HG02870 (cell line): ENCODE results near the gene CTDSPL.

Source experiments
- ATAC-seq: cut with Tn5 transposase; IDR thresholded peaks from one replicate; pipeline ENCODE4 v1.9.1; 2021; ENCODE audit warnings: mild to moderate bottlenecking, moderate library complexity; ENCODE audit not compliant: unreplicated experiment

The CTDSPL gene

DNA sequence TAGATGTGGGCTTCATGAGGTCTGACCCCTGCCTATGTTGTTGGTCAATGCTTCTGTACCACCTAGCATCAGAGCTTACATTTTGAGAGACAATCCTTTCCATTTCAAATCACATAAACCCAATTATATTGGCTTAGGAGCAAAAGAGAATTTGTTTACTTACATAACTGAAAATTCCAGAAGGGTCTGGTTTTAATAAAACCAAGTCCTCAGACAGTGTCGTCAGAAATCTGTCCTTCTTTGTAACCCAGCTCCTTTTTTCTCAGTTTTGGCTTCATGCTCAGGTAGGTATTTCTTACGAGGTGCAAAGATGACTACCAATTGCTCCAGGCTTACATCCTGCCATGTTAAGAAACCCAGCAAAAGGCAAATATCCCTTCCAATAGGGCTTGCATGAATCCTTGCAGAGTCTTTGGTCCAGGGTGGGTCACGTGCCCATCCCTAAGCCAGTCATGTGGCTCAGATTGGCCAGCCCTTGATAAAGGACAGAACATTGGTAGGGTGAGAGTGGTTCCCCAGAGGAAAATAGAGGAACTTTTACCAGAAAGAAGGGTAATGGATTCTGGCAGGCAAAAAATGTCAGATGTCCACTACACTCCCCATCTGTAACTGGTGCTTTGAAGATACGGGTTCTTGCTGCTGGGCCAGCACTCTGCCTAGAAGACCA, 78.7 kb downstream of the CTDSPL start:
- no peak for ATAC-seq

DNA sequence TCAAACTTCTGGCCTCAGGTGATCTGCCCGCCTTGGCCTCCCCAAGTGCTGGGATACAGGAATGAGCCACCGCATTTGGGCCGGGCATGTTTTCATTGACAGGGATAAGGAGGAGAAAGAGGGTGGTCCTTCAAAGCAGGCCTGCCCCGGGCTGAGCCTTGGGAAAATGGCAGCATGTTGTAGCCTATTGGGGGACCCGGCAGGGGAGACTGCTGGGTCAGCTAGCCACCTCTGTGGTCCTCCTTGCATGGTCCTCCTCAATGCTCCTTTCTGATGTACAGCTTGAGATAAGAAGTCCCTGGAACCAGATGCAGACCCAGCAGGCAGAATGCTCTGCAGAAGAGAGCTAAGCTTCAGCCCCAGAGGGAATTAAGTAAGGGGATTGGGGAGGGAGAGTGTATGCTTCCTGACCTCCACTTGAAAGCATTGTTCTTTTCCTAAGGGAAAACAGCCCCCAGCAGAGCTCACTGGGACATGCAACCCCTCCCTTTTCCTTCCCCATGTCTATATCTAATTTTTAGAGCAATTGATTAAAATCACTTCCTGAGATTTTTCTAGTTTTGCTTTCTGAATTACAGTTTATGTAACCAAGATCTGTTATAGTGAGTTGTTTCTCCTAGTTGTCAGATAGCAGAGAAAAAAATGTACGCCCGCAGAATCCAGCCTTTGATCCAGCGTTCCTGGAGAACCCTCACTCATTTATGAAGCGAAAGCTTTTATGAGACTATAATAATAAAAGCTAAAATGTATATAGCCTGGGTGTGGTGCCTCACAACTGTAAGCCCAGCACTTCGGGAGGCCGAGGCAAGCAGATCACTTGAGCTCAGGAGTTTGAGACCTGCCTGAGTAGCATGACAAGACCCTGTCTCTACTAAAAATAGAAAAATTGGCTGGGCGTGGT, 80.2 kb downstream of the CTDSPL start:
- ATAC-seq = no peak

DNA sequence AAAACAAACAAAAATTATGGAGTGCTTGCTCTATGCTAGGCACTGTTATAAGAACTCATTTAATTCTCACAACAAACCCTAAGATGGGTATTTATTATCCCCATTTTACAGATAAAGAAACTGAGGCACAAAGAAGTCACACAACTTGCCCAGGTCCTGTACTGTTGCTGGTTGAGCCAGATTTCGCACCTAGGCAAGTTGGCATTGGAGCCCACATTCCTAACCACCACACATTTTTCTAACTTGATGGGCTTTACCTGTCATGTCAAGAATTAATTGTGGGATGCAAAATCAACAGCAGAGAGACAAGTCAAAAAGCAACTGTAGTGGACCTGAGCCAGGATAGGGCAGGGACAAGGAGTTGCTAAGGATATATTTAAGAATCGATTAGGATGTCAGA, 81.0 kb downstream of the CTDSPL start:
- ATAC-seq = no peak

DNA sequence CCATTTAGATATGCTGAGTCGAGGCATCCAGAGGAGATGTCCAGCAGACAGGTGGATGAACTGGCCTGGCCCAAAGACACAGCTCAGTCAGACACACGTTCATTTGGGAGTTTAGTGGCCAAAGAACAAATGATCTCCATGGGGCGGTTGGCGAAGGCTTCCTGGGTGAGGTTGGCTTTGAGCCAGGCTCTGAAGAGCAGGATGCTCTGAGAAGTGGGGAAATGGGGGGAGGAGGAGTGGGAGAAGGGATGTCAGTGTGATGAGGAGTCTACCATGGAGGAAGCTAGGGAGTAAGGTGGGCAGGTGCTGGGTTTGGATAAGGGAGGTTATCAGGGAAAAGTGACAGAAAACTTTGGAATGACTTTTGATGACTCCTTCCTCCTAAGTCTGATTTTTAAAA, 81.4 kb downstream of the CTDSPL start:
- ATAC-seq = no peak

DNA sequence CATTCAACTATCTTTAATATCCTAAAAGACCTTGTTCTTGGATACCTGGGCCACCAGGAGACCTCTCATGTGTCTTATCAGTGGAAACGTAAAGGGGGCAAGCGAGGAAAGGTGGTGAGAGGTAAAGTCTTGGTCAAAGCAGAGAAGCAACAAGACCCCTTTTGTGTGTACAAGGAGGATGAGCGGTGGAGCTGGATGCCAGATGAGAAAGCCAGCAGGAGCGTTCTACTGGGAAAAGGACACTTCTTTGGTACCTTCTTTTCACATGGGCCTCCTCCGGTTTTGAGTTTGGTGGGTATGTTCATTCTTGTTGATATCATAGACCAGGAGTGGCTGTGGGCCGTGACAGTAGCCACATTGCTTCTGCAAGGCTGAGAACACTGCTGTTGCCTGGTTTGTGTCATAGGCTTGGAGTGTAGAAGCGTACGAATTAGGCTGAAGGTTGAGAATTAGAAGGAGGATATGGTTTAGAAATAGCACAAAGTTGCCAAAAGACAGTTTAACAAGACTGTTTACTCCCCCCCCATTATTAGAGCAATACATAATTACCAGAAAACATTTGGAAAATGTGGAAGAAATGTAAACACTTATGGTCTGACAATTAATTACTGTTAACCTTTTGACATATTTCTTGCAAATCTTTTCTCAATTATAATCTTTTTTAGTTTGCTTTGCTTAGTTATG, 82.1 kb downstream of the CTDSPL start:
- ATAC-seq = no peak

DNA sequence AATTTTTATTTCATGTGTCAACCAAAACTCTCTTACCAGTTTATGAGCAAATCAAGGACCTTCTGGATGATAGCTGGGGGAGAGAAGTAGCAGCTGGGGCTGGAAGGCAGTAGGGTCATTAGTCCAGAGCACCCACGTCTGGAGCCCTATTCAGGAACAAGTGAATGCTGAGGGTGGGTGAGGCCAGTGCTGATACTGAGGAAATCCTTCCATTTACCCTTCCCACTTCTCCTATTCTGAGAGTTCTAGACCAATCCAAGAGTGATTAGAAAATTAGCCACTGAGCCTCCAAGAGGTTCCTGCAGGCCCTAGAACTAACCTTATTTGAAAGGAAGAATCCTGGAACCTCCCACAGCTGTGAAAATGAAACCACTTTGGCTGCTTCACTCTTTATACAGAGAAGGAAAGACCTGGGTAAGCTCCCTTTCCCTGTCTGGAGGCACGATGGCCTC, 82.7 kb downstream of the CTDSPL start:
- no peak for ATAC-seq

DNA sequence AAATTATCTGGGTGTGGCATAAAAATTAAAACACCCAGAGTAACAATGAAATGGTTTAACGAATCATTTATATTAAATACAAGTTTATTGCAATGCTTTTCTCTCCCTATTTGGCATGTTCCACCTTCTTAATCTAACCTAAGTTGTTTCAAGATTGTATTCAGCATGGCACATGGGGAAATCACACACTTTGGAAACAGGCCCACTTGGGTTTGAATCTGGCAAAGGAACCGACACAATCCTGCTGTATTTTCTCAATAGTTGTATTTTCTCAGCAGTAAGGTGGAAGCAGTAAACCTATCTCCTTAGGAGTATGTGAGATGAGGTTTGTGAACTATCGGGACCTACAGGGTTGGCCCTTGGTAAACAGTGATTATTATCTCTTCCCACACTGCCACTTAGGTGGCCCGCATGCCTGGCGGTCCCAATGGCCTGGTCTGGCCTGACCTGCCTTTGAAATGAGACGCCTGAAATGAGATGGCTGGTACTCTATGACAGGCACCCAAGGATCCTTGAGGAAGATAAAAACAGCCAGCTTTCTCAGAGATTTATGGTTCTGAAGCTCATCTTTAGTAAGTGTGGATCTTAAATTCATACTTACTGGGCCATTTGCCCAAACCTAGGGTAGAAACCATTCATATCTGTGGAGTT, 83.6 kb downstream of the CTDSPL start:
- no peak for ATAC-seq

DNA sequence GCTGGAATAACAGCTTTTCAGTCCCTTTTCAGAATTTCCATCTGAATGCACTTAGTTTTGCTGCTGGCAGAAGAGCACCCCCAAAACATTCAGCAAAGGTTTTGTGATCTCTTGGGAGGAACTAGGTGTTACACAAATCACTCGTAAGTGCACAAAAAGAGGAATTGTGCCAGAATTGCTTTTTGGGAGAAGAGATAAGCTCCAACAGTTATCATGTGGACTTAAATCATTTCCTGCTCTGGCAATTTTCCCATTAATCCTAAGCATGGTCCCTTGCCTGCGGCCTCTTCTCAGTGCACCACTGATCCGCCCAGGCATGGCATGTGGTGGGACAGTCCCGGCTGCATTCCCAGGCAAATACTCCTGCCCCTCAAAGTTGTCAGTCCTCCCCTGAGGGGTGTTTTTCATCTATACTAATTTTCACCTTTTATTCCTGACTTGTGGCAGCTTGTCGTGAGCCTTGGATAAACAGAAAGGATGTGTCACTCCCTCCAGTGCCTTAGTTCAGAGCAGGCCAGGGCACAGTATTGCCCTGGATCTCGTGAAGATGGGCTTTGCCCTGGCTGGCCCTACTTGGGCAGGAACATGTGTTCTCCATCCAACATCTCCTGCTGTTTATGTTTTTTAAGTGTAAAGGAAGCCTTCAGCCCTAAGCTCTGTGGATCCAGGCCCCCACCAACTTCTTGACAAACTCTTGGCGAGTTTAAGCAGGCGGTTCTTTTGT, 84.3 kb downstream of the CTDSPL start:
- no peak for ATAC-seq

DNA sequence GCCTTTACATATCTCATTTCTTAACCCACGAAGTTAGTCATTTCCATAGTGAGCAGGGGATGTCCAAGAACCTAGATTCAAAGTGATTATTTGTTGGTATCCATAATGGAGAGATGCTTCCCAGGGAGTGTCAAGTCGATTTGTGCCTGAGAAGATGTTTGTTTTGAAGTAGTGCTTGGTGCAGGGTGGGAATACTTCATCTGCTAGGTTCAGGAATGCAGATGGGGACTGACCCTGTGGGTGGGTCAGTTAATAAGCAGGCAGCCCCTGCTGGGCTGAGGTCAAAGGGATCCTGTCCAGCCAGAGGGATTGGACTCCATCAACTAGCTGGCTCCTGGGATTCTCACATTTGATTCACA, 84.8 kb downstream of the CTDSPL start:
- ATAC-seq = no peak

DNA sequence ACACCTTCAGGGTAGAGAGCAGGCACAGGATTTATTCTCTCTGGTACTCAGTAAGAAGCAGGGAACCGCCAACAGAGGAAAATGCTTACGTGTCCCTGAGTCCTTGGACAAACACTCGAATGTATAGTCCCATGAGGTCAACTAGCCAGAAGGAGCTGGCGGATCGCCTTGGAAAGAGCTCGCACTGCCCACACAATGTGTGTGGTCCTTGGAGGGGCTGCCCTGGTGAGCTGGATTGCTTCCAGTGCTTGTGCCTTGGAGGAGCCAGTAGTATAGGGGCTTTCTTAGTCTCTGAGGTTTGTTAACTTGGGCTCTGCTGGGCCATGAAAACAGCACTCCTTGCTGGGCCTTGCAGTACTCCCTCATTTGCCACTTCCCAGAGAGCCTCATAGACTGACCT, 88.2 kb downstream of the CTDSPL start:
- ATAC-seq = no peak

DNA sequence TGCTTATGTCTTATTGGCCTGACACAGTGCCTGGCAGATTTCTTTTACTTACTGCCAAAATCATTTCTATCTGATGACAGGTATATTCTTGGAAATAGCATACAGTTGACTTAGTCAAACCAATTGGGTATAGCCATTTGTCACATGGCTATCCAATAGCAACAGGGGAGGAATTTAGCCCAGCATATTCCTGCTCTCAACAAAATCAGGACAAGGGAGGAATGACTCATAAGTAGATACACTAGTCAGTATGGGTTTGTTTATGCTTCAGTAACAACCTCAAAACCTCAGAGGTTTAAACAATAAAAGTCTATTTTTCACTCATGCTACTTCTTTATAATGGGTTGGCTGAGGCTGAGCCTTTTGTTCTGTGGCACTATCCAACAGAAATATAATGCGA, 90.9 kb downstream of the CTDSPL start:
- ATAC-seq = no peak

DNA sequence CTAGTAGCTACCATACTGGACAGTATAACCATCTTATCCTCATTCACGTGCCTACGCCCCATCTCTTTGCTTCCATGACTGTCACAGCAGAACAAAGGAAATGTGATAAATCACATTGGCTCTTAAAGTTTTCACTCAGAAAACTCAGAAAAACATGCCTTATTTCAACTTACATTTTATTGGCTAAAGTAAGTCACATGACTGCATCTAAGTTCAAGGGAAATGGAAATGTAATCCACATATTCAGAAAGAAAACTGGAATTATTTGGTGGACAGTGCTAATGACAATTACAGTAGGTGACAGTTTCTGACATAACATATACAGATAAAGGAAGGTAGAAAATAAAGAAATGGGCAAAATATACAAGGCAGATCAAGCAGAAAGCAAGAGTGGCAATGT, 91.5 kb downstream of the CTDSPL start:
- no peak for ATAC-seq

DNA sequence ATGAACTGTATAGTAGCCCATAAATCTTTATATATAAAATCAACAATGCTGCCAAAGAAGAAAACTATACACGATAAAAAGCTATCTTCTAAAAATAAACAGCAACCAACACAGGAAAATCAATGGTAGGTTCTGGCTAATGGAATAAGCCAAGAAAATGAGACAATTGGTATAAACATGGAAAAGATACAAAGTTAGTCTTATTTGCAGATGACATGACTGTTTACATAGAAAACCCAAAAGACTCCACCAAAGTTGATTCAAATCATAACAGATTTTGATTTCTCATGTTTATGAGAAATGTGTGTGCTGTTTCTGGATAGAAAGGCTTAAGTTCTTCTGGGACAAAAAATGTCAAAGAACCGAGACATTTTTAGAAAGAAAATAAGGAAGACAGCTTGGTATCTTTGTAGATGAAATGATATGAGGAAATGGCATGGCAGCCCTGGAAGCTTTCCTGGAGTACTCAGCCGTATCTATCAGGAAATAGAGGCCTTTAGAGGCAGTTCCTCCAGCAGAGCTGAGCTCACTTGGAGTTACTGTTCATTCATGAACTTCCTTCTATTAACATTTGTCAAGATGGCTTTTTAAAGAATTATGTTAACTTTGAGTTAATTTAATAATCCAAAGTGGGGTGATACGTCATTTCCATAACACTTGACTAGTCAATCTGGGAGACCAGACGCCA, 92.2 kb downstream of the CTDSPL start:
- no peak for ATAC-seq

DNA sequence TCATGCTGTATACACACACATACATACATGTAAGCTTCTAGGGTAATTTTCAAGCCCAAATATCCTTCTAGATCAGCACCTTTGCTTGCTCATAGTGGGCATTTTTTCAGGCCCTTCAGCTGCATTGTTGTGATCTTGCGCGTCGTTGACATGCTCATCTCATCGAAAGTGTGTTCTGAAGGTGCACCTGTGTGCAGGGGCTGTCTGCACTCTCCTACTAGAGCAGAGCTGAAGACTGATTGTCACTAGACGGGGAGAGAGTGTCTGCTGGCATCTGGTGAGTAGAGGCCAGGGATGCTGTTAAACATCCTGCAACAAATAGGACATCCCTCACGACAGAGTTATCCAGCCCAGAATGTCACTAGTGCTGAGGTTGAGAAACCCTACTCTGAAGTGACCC, 93.2 kb downstream of the CTDSPL start:
- no peak for ATAC-seq

DNA sequence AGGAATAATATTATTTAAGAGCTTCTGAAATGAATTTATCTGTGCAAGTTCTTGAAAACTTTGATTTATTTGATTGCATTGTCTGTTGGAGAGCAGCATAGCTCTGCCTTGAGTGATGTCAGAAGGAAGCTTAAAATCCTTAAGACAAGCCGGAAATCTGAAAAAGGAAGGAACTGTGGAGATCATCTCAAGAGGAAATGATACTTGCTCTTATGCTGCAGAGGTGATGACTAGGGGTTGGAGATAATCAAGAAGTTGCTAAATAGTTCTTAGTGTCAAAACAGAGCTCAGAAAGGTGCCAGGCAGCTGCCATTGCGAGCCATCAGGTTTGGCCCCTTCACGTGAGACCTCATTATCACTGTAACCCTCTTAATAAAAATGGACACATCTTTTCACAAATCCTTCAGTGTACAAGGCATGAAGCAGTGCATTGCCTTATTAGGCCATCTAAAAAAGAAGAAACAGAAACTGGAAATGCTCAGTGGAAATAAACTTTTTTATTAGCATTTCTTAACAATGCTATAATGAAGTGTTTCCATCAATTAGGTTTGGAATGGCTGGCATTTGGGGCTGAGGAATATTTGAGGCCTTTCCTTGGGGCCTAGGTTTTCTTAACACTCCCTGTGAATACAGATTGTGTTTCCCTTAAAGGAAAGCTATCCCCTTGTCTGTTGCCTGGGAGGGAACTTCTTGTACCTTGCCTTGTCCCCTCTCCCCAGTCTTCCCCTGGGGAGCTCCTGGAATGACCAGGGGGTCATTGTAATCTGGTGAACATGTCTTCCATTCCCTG, 94.4 kb downstream of the CTDSPL start:
- no peak for ATAC-seq

DNA sequence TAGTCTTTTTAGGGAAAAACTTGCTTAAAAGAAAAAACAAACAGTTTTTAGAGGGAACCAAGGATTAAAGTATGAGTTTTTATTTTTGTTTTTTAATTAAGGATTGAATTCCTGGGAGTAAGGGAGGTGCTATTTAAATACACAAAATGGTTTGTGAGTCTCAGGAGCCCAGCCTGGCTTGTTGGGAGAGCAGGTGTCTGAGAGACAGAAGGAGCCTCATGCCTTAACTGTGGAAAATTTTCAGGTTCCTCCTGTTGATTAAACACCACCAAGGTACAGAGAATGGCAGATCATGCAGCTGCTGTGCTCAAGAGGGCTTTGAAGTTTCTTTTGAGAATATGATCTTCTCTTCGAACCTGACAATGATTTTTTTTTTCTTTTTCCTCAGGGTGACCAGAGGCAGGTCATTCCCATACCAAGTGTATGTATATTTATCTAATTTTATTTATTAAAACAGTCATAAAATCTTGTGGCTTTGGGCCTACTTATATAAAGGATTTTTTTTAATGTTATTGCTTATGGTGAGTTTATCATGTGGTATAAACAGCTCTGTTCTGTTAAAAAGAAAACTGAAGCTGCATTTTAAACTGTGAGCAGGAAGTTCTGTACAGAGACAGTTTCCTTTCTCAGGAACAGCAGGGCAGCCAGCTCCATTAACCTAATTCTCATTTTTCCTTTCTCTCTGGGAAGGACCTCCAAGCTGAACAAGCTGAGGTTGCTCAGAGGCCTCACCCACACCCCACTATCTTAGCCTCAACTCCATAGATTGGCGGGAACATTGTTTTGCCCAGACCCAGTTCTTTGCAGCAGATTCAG, 95.3 kb downstream of the CTDSPL start:
- no peak for ATAC-seq

DNA sequence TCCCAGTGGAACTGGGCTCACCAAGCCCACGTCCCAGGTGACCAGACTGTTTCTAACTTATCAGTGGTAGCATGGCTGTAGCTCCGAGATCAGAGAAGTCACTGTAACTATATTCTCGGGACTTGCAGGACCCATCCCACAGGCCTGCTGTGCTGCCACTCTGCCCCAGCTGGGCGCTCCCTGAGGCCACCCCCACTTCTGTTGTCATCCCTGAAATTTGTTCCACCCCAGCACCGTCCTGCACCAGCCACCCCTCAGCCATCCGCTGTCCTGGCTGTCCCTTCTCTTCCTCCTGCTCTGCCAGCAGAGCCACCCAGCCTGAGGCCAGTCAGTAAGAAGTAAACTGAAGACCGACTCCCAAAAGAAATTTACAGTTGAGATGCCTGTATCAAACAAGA, 95.9 kb downstream of the CTDSPL start:
- no peak for ATAC-seq

DNA sequence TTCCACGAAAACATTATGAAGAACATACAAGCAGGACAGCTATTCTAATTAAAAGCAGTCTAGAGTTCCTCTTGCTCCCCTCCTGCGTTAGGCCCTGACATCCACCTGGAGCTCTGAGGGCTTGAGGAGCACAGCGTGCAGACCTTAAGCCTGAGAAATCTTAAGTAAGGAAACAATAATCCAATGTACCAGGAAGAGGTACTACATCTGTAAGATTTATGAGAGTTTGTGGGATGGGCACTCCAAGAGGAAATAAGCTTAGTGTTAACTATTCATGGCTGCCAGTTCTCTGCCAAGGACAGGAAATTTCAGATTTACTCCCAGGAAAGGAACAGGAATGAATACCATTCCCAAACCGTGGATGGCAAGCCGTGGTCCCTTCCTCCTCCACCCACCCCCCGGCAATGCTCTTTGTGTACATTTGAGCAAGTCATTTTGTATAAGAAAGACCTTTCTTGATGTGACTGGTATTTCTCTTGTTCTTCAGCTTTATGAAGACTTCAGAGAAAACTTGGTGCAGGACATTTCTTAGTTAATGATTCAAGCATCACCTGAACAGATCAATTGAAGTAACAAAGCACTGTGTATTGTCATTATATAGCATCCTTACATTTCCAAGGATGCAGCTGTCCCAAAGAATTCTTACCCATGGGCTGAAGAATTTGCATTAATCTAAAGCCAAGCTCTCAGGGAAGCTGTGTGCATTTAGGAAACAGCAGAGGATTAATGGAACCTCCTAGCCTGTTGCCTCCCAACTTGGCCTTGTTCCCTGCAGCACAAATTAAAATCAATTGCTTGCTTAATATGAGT, 100.1 kb downstream of the CTDSPL start:
- ATAC-seq = no peak
